K562 (cell line): ENCODE results near the gene COX14. TPM values are rescaled to one million over a fixed set of nuclear protein-coding genes. Genes with fewer than 3 reads are reported as not detected.

ENCODE experiments used
- DACH1 ChIP-seq: fragments of 450-650 bp; IDR thresholded peaks from 2 replicates; pipeline ENCODE4 v1.6.1; 2018; ENCODE audit not compliant: partially characterized antibody
- E2F3 ChIP-seq: fragments of 250-450 bp; sonication (Bioruptor Pico); IDR thresholded peaks from 2 replicates; pipeline ENCODE4 v1.4.0; 2020; ENCODE audit warnings: mild to moderate bottlenecking
- PHF20 ChIP-seq: fragments of 450-650 bp; IDR thresholded peaks from 2 replicates; pipeline ENCODE4 v1.6.1; 2018; ENCODE audit not compliant: partially characterized antibody
- REST ChIP-seq, 2 experiments: fragments of 450-650 bp; formaldehyde crosslinking in 1 of 2; IDR thresholded peaks; 2 replicates each; pipeline versions ENCODE4 v1.4.0 to v1.6.1; 2014 to 2020; ENCODE audit warnings: mild to moderate bottlenecking in 2 of 2, borderline replicate concordance in 1 of 2, low read depth in 1 of 2
- TEAD4 ChIP-seq, 2 experiments: sonication (generic) in 1 of 2; formaldehyde crosslinking in 1 of 2; IDR thresholded peaks; 2 replicates each; pipeline versions ENCODE4 v1.6.1 to v1.8.0; 2012 to 2022; ENCODE audit warnings: borderline replicate concordance in 1 of 2, inconsistent platforms in 1 of 2, low read length in 1 of 2, mild to moderate bottlenecking in 1 of 2, missing genetic modification reagents in 1 of 2
- polyA plus RNA-seq, 8 experiments: library from polyadenylated mRNA; depleted of rRNA in 4 of 8; stranded (reverse) in 5 of 8; unstranded in 3 of 8; fragments of >200 nt; fragmentation: Nextera tagmentation in 2 of 8; fragmentation: Illumina TruSeq in 1 of 8; extraction: Ambion mirVana in 2 of 8; extraction: Trizol in 1 of 8; gene quantifications; 2 replicates each; pipeline versions ENCODE4 v1.2.1 to v1.2.3, GENCODE V29; 2011 to 2014; ENCODE audit warnings: inconsistent platforms in 1 of 8, missing spikeins in 1 of 8
- total RNA-seq, 7 experiments: library from RNA; depleted of rRNA in 6 of 7; stranded (reverse); fragments of >200 nt in 6 of 7; fragmentation: Illumina TruSeq in 2 of 7; extraction: Trizol in 2 of 7; gene quantifications; 2 replicates each; pipeline versions ENCODE4 v1.2.1 to v1.2.3, GENCODE V29; 2011 to 2021; ENCODE audit warnings: low replicate concordance in 1 of 7

Gene COX14
- total and polyA plus RNA-seq, 9 of the 15 experiments (the other 6 are each of a cell fraction or from before 2014, with no cell fraction given), result 44.4 to 269 (median 53.4) TPM

DNA sequence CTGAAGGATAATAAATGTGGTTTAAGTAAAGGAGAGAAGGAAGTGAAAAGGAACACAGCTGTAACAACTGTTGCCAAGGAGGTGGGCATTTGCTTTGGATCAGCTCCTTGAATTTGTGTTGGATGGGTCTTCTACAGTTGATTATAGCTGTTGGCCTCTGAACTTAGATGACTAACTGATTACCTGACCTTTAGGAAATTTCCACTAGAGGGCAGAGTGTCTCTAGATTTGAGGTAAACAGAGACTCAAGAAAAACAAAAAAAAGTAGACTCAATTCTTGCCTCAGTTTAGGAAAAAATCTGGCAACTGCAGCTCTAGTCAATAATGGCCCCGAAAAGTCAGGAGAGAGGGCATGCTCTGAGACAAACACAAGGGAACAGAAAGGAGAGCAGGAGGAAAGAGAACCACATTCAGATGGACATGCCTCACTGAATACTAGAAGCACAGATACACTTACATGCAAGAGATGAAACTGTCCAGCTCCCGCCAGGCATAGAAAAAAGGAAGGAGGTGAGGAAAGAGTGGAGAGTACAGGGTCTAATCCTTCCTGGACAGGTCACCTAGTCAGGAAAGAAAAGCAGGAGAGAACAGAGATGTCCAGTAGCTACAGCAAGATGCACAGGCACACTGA lies 20.6 kb downstream of the COX14 start (continued):
- TF ChIP-seq REST (IDR thresholded peaks at IDR 0.05; ENCODE audit: borderline replicate concordance) (peak; percentile 23; the same call in 1 of the 2 replicates), REST (CRISPR knock-in tag; IDR thresholded peaks at IDR 0.05; ENCODE audit: low read depth) (no peak), E2F3 (CRISPR knock-in tag) (no peak), PHF20 (no peak), TEAD4 (IDR thresholded peaks at IDR 0.05; ENCODE audit: low read length) (no peak), TEAD4 (CRISPR knock-in tag; IDR thresholded peaks at IDR 0.05; ENCODE audit: borderline replicate concordance) (no peak), DACH1 (no peak)
